Ovary (tissue), 3 donors: ENCODE data around the gene ZBTB18.

Experiments used
- EP300 ChIP-seq: sonication (generic); formaldehyde crosslinking; IDR thresholded peaks from one replicate; pipeline ENCODE4 v1.6.1; 2017; ENCODE audit warnings: antibody characterized with exemption
- POLR2A ChIP-seq: fragments of 450-650 bp; IDR thresholded peaks from one replicate; pipeline ENCODE4 v1.6.1; 2017; ENCODE audit warnings: antibody characterized with exemption, mild to moderate bottlenecking, moderate library complexity
- TF ChIP-seq, protein P1 (sequence below), 3 donors: fragments of 450-650 bp in 2 of 3; fragments of 200-600 bp in 1 of 3; IDR thresholded peaks; one replicate each; pipeline versions ENCODE4 v1.5.1 to v1.8.0; 2016 to 2022; ENCODE audit warnings: antibody characterized with exemption in 3 of 3, mild to moderate bottlenecking in 1 of 3
- donor health status: DM: no; HTN: no; CAD: no.

- TF ChIP-seq, protein P1, sequence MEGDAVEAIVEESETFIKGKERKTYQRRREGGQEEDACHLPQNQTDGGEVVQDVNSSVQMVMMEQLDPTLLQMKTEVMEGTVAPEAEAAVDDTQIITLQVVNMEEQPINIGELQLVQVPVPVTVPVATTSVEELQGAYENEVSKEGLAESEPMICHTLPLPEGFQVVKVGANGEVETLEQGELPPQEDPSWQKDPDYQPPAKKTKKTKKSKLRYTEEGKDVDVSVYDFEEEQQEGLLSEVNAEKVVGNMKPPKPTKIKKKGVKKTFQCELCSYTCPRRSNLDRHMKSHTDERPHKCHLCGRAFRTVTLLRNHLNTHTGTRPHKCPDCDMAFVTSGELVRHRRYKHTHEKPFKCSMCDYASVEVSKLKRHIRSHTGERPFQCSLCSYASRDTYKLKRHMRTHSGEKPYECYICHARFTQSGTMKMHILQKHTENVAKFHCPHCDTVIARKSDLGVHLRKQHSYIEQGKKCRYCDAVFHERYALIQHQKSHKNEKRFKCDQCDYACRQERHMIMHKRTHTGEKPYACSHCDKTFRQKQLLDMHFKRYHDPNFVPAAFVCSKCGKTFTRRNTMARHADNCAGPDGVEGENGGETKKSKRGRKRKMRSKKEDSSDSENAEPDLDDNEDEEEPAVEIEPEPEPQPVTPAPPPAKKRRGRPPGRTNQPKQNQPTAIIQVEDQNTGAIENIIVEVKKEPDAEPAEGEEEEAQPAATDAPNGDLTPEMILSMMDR (IDR thresholded peaks at IDR 0.05): no peak
- TF ChIP-seq POLR2A (no peak), EP300 (no peak)
Observed at GRCh38 chr1:244011271-244011670, 39.8 kb upstream of the ZBTB18 start.
